B cell (primary cell): Measurements from ENCODE around the gene HOXB4. TPM values are rescaled to one million over a fixed set of nuclear protein-coding genes. Genes with fewer than 3 reads are reported as not detected.

ENCODE experiments used
- ATAC-seq: fragments of 200-7000 bp; cut with Tn5 transposase; one replicate; pipeline ENCODE4 v1.10.0; 2021; ENCODE audit warnings: low read depth, mild to moderate bottlenecking, moderate number of reproducible peaks, moderate library complexity
- CTCF ChIA-PET: fragments of 350-600 bp; sonication (Branson Sonifier 250); formaldehyde crosslinking; loops from one replicate; lab custom pipeline; 2021; ENCODE audit warnings: antibody characterized with exemption, inconsistent platforms; lab: Charles Lee
- POLR2A ChIA-PET: fragments of 350-600 bp; sonication (Branson Sonifier 250); formaldehyde crosslinking; loops from one replicate; lab custom pipeline; 2021; ENCODE audit warnings: antibody characterized with exemption; lab: Charles Lee
- DNase-seq: peaks from one replicate; pipeline ENCODE4 v3.0.0; 2013
- H2AFZ ChIP-seq: 2 replicates; pipeline ENCODE4 v1.6.1; 2012; ENCODE audit warnings: mild to moderate bottlenecking, low read depth, low read length; ENCODE audit not compliant: insufficient read depth, poor library complexity, severe bottlenecking
- H3K27ac ChIP-seq, 2 donors: 1 replicate in 1 of 2; 2 replicates in 1 of 2; pipeline ENCODE4 v1.5.1; 2012 to 2013; ENCODE audit warnings: low read length in 2 of 2, mild to moderate bottlenecking in 2 of 2, moderate library complexity in 1 of 2
- H3K27me3 ChIP-seq, 4 experiments: fragments of 200-600 bp in 1 of 4; sonication (generic) in 1 of 4; replicated peaks in 1 of 4; 1 replicate in 2 of 4; 2 replicates in 2 of 4; pipeline versions ENCODE4 v1.6.1 to v1.7.0; 2013 to 2016; ENCODE audit warnings: low read length in 3 of 4, mild to moderate bottlenecking in 2 of 4, mixed read lengths in 1 of 4, moderate library complexity in 1 of 4; ENCODE audit not compliant: insufficient read depth in 4 of 4, control insufficient read depth in 3 of 4; ENCODE audit errors: control extremely low read depth in 1 of 4
- H3K36me3 ChIP-seq, 2 experiments: replicated peaks in 1 of 2; 1 replicate in 1 of 2; 2 replicates in 1 of 2; pipeline versions ENCODE4 v1.6.1 to v1.7.1; 2013; ENCODE audit warnings: low read length in 1 of 2; ENCODE audit not compliant: insufficient read depth in 2 of 2, control insufficient read depth in 1 of 2; ENCODE audit errors: control extremely low read depth in 1 of 2, extremely low read depth in 1 of 2
- H3K4me1 ChIP-seq, 2 donors: fragments of 200-600 bp in 1 of 2; sonication (generic) in 1 of 2; 1 replicate in 1 of 2; 2 replicates in 1 of 2; pipeline versions ENCODE4 v1.5.1 to v1.6.1; 2013 to 2017; ENCODE audit warnings: low read length in 2 of 2; ENCODE audit not compliant: control insufficient read depth in 2 of 2, insufficient read depth in 2 of 2
- H3K4me2 ChIP-seq: replicated peaks from 2 replicates; pipeline ENCODE3; 2012; ENCODE audit warnings: mild to moderate bottlenecking, low read depth, low read length; ENCODE audit not compliant: poor library complexity, severe bottlenecking
- H3K4me3 ChIP-seq, 5 experiments: fragments of 200-600 bp in 1 of 5; sonication (generic) in 1 of 5; 1 replicate in 3 of 5; 2 replicates in 2 of 5; pipeline versions ENCODE4 v1.5.1 to v1.7.0; 2011 to 2016; ENCODE audit warnings: low read length in 4 of 5, mild to moderate bottlenecking in 4 of 5, low read depth in 2 of 5, control low read depth in 1 of 5, moderate library complexity in 1 of 5; ENCODE audit not compliant: insufficient read depth in 1 of 5; ENCODE audit errors: control extremely low read depth in 1 of 5, extremely low read depth in 1 of 5
- H3K79me2 ChIP-seq: fragments of 200-600 bp; sonication (generic); one replicate; pipeline ENCODE4 v1.6.0; 2016; ENCODE audit warnings: low read length; ENCODE audit not compliant: control insufficient read depth, insufficient read depth
- H3K9ac ChIP-seq: fragments of 200-600 bp; sonication (generic); 2 replicates; pipeline ENCODE4 v1.6.1; 2017; ENCODE audit warnings: mild to moderate bottlenecking, low read length, moderate library complexity
- H3K9me3 ChIP-seq, 3 donors: one replicate each; pipeline versions ENCODE4 v1.6.1 to v1.7.1; 2013; ENCODE audit warnings: low read length in 2 of 3; ENCODE audit not compliant: control insufficient read depth in 2 of 3, insufficient read depth in 1 of 3; ENCODE audit errors: control extremely low read depth in 1 of 3
- H4K20me1 ChIP-seq: 2 replicates; pipeline ENCODE4 v1.6.0; 2012; ENCODE audit warnings: mild to moderate bottlenecking, low read length; ENCODE audit not compliant: insufficient read depth, control insufficient read depth, poor library complexity, severe bottlenecking
- H3K27ac Mint-ChIP-seq: one replicate; pipeline ENCODE4 v1.8.0; 2021; ENCODE audit warnings: mixed read lengths
- H3K27me3 Mint-ChIP-seq: one replicate; pipeline ENCODE4 v1.8.0; 2021; ENCODE audit warnings: mixed read lengths
- H3K4me1 Mint-ChIP-seq: one replicate; pipeline ENCODE4 v1.8.0; 2021; ENCODE audit warnings: mixed read lengths
- H3K4me3 Mint-ChIP-seq: one replicate; pipeline ENCODE4 v1.8.0; 2021; ENCODE audit warnings: mixed read lengths
- H3K9me3 Mint-ChIP-seq: one replicate; pipeline ENCODE4 v1.8.0; 2022; ENCODE audit warnings: mixed read lengths; ENCODE audit not compliant: insufficient read depth
- CTCF ChIP-seq: fragments of 200-600 bp; IDR thresholded peaks from one replicate; pipeline ENCODE4 v1.8.0; 2022; ENCODE audit warnings: antibody characterized with exemption, mild to moderate bottlenecking
- EZH2 ChIP-seq: IDR thresholded peaks from 2 replicates; pipeline ENCODE4 v1.6.1; 2012; ENCODE audit warnings: borderline replicate concordance, low read depth, mild to moderate bottlenecking, moderate library complexity, low read length; ENCODE audit not compliant: insufficient read depth, poor library complexity, severe bottlenecking
- WGBS: methylation state at CpG from one replicate; pipeline ENCODE4 v1.1.5; 2013; ENCODE audit warnings: missing lambda C conversion rate; ENCODE audit not compliant: insufficient coverage; 5-methylcytosine and 5-hydroxymethylcytosine counted together
- intact Hi-C: fragments of 100-400 bp; cut with micrococcal nuclease; formaldehyde crosslinking; loops from one replicate; pipeline ENCODE4 v1.10.0; 2022
- polyA plus RNA-seq: library from polyadenylated mRNA; depleted of rRNA; stranded (reverse); fragments of >200 nt; gene quantifications from 2 replicates; pipeline ENCODE4 v1.2.3, GENCODE V29; 2012
- total RNA-seq, 2 donors: library from RNA; stranded (reverse); fragments of 120-200 nt in 1 of 2; gene quantifications; 1 replicate in 1 of 2; 2 replicates in 1 of 2; pipeline versions ENCODE4 v1.2.3 to v1.2.4, GENCODE V29; 2013 to 2022

The HOXB4 gene
- total and polyA plus RNA-seq, 2 donors (not counting 1 experiment from before 2014, with no cell fraction given), result 0.85 to 1.7 TPM

- H4K20me1 ChIP-seq, result no peaks in the 10 kb centered on the region
- H3K4me3 Mint-ChIP-seq, result no peak overlapping the region
- ChIA-PET CTCF (interaction anchor here (0.5 kb wide), 1 partner anchor 33 kb away, joined by 4 read pairs; no protein-coding TSS in a partner anchor), POLR2A (no interaction called here)
- DNase-seq (no peak), ATAC-seq (no peak)
- no peaks in the 10 kb centered on the region for H3K9me3 Mint-ChIP-seq
- no peak overlapping the region for H3K4me3 ChIP-seq
- H3K27me3 ChIP-seq, result peaks cover 0 to 31% (median 10%) of the 10 kb centered on the region in 4 experiments
- H3K27me3 Mint-ChIP-seq, result peaks cover 39% of the 10 kb centered on the region
- TF ChIP-seq CTCF (no peak), EZH2 (no peak)
- H3K27ac ChIP-seq, result no peak overlapping the region
- peaks cover 4% of the 10 kb centered on the region for H3K4me1 Mint-ChIP-seq
- H3K79me2 ChIP-seq, result no peaks in the 10 kb centered on the region
- H3K27ac Mint-ChIP-seq, result no peak overlapping the region
- peaks cover 0 to 4% of the 10 kb centered on the region in 2 donors for H3K4me1 ChIP-seq
- no peaks in the 10 kb centered on the region for H3K36me3 ChIP-seq
- peaks cover 0 to 8% (median 0%) of the 10 kb centered on the region in 3 donors for H3K9me3 ChIP-seq
- no peak overlapping the region for H3K9ac ChIP-seq
- intact Hi-C loops, result no loop called here
- H3K4me2 ChIP-seq, result no peak overlapping the region
- H2AFZ ChIP-seq, result no peak overlapping the region
- WGBS, result 88% methylated on average over 35 of the region's 44 CpGs
These were observed 23.5 kb downstream of the HOXB4 start for GRCh38 chr17:48554412-48555257.

DNA sequence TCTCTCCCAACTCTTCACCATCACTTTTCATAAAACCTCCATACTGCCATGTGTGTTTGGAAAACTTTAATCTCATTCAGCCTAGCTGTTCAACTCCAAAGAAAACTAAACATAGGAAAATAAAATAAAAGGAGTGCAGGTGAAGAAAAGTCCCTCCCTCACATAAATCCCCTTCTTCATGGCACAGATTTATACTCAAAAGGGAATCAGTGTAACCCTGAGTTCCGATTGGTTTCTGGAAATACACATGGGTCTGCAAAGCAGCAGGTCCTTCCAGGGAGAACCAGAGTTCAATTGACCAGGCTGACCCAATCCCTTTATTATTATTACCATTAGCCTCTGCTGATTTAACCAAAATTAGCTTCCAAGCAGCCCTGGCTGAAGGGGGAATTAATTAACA, 24.3 kb downstream of the HOXB4 start:
- WGBS, result 100% methylated on average over 1 of the region's 1 CpG
- no peaks in the 10 kb centered on the region for H3K36me3 ChIP-seq
- CTCF ChIA-PET, result interaction anchor here (0.5 kb wide), 1 partner anchor 32 kb away, joined by 4 read pairs; no protein-coding TSS in a partner anchor
- H3K4me2 ChIP-seq, result no peak overlapping the region
- no peak overlapping the region for H3K4me3 ChIP-seq
- ATAC-seq (no peak), DNase-seq (no peak)
- no peak overlapping the region for H3K9ac ChIP-seq
- H3K9me3 ChIP-seq, result peaks cover 0 to 8% (median 0%) of the 10 kb centered on the region in 3 donors
- H3K4me1 ChIP-seq, result peaks cover 0 to 4% of the 10 kb centered on the region in 2 donors
- H3K27me3 ChIP-seq, result peaks cover 0 to 31% (median 10%) of the 10 kb centered on the region in 4 experiments
- POLR2A ChIA-PET, result no interaction called here
- TF ChIP-seq CTCF (no peak), EZH2 (no peak)
- H3K27ac Mint-ChIP-seq, result no peak overlapping the region
- H2AFZ ChIP-seq, result no peak overlapping the region
- no peaks in the 10 kb centered on the region for H3K9me3 Mint-ChIP-seq
- H3K27ac ChIP-seq, result no peak overlapping the region
- H3K4me3 Mint-ChIP-seq, result no peak overlapping the region
- intact Hi-C loops, result no loop called here
- H3K27me3 Mint-ChIP-seq, result peaks cover 34% of the 10 kb centered on the region
- no peaks in the 10 kb centered on the region for H3K79me2 ChIP-seq
- no peaks in the 10 kb centered on the region for H4K20me1 ChIP-seq
- H3K4me1 Mint-ChIP-seq, result peaks cover 4% of the 10 kb centered on the region
